Adrenal gland (tissue), 5 donors: ENCODE measurements around the gene CDX2.

Experiments
- CTCF ChIP-seq, 6 experiments: fragments of 450-650 bp in 4 of 6; fragments of 200-600 bp in 2 of 6; sonication (generic) in 1 of 6; IDR thresholded peaks; 1 replicate in 5 of 6; 2 replicates in 1 of 6; pipeline versions ENCODE4 v1.5.1 to v1.8.0; 2016 to 2021; ENCODE audit warnings: antibody characterized with exemption in 6 of 6, mild to moderate bottlenecking in 2 of 6, moderate library complexity in 1 of 6
- POLR2A ChIP-seq, 2 donors: fragments of 450-650 bp; IDR thresholded peaks; one replicate each; pipeline ENCODE4 v1.6.1; 2017; ENCODE audit warnings: antibody characterized with exemption in 2 of 2, mild to moderate bottlenecking in 2 of 2, moderate library complexity in 1 of 2
- donor health status: DM: no; HTN: no; CAD: no.

GRCh38 chr13:27962128-27962841, 6.8 kb downstream of the CDX2 start:
- no peak for TF ChIP-seq POLR2A (IDR thresholded peaks at IDR 0.05)
- no peak for TF ChIP-seq CTCF (IDR thresholded peaks at IDR 0.05)
